Calu3 (cell line): ENCODE results near the gene CACNA2D2. TPM values are rescaled to one million over a fixed set of nuclear protein-coding genes. Genes with fewer than 3 reads are reported as not detected.

Experiments used
- BruUV-seq: library from RNA; stranded (reverse); fragments of 400-500 nt; replicated peaks from 2 replicates; lab custom pipeline; 2021; lab: Mats Ljungman, UMichigan
- CTCF ChIA-PET: fragments of 300-600 bp; sonication (Branson Sonifier 250); formaldehyde crosslinking; loops from one replicate; lab custom pipeline; 2022; ENCODE audit warnings: antibody characterized with exemption; lab: Charles Lee
- DNase-seq: peaks from one replicate; pipeline ENCODE4 v3.0.0; 2022
- H3K27ac Mint-ChIP-seq: one replicate; pipeline ENCODE4 v1.8.0; 2022; ENCODE audit warnings: mixed read lengths; ENCODE audit not compliant: unreplicated experiment
- H3K27me3 Mint-ChIP-seq: one replicate; pipeline ENCODE4 v1.8.0; 2022; ENCODE audit warnings: mixed read lengths; ENCODE audit not compliant: unreplicated experiment
- H3K36me3 Mint-ChIP-seq: one replicate; pipeline ENCODE4 v1.8.0; 2022; ENCODE audit warnings: mild to moderate bottlenecking, moderate library complexity, mixed read lengths; ENCODE audit not compliant: insufficient read depth, unreplicated experiment
- H3K4me1 Mint-ChIP-seq: one replicate; pipeline ENCODE4 v1.8.0; 2022; ENCODE audit warnings: mild to moderate bottlenecking, low read depth, mixed read lengths; ENCODE audit not compliant: unreplicated experiment
- H3K4me3 Mint-ChIP-seq: one replicate; pipeline ENCODE4 v1.8.0; 2022; ENCODE audit warnings: mild to moderate bottlenecking, low read depth, moderate library complexity, mixed read lengths; ENCODE audit not compliant: unreplicated experiment
- H3K9me3 Mint-ChIP-seq: one replicate; pipeline ENCODE4 v1.8.0; 2022; ENCODE audit warnings: low read depth, mixed read lengths; ENCODE audit not compliant: unreplicated experiment
- intact Hi-C: fragments of 100-400 bp; cut with micrococcal nuclease; formaldehyde crosslinking; loops from one replicate; pipeline ENCODE4 v1.10.0; 2022; ENCODE audit not compliant: unreplicated experiment
- total RNA-seq: library from RNA; stranded (reverse); gene quantifications from 2 replicates; pipeline ENCODE4 v1.2.3, GENCODE V29; 2022
- TF ChIP-seq, protein P1 (sequence below): fragments of 200-600 bp; IDR thresholded peaks from one replicate; pipeline ENCODE4 v1.8.0; 2022; ENCODE audit warnings: antibody characterized with exemption; ENCODE audit not compliant: unreplicated experiment

CACNA2D2 gene
- total RNA-seq, 1 experiment from 2014 or later = 0.12 TPM

DNA sequence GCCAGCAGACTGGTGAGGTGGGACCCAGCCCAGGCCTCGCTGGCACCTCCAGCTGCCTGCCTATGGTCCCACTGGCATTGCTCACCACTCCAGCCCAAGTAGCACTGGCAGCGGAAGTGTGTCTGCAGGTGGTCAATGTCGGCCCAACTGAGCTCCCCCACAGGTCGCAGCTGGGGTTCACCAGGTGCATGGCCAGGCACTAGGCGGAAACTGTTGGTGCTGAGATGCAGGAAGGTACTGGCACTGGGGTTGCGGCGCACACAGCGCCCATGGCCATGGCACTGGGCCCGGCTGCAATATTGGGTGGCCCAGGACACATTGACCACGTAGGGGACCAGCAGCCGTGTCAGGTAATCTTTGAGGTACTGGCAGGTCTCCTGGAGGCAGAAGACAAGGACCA is 185.3 kb downstream of the CACNA2D2 start:
- no TSS peak for BruUV-seq
- DNase-seq = no peak

GRCh38 chr3:50317300-50317699 is 186.1 kb downstream of the CACNA2D2 start:
- Mint-ChIP-seq H3K27ac (peak overlapping the region; percentile 89), H3K4me3 (peak overlapping the region; percentile 56), H3K27me3 (no peaks in the 10 kb centered on the region), H3K9me3 (no peaks in the 10 kb centered on the region), H3K36me3 (peaks cover 36% of the 10 kb centered on the region), H3K4me1 (peaks cover 28% of the 10 kb centered on the region)
- TSS peak; percentile 73 for BruUV-seq
- CTCF ChIA-PET = interaction anchor here (0.6 to 1.0 kb wide), 6 partner anchors 13 to 73 kb away, joined by 3 to 6 read pairs (median 4); partner anchors contain the start of genes HYAL1, HYAL3 and NAA80
- intact Hi-C loops = no loop called here
- TF ChIP-seq, protein P1, sequence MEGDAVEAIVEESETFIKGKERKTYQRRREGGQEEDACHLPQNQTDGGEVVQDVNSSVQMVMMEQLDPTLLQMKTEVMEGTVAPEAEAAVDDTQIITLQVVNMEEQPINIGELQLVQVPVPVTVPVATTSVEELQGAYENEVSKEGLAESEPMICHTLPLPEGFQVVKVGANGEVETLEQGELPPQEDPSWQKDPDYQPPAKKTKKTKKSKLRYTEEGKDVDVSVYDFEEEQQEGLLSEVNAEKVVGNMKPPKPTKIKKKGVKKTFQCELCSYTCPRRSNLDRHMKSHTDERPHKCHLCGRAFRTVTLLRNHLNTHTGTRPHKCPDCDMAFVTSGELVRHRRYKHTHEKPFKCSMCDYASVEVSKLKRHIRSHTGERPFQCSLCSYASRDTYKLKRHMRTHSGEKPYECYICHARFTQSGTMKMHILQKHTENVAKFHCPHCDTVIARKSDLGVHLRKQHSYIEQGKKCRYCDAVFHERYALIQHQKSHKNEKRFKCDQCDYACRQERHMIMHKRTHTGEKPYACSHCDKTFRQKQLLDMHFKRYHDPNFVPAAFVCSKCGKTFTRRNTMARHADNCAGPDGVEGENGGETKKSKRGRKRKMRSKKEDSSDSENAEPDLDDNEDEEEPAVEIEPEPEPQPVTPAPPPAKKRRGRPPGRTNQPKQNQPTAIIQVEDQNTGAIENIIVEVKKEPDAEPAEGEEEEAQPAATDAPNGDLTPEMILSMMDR = no peak
- peak; percentile 74 for DNase-seq

More for the DNA sequence above, 185.3 kb downstream of the CACNA2D2 start:
- no peak overlapping the region for H3K27ac Mint-ChIP-seq
- H3K9me3 Mint-ChIP-seq = no peaks in the 10 kb centered on the region
- CTCF ChIA-PET = no interaction called here
- H3K27me3 Mint-ChIP-seq = no peaks in the 10 kb centered on the region
- peaks cover 28% of the 10 kb centered on the region for H3K4me1 Mint-ChIP-seq
- no peak overlapping the region for H3K4me3 Mint-ChIP-seq
- intact Hi-C loops = no loop called here
- H3K36me3 Mint-ChIP-seq = peaks cover 36% of the 10 kb centered on the region
- TF ChIP-seq, protein P1 = no peak

DNA sequence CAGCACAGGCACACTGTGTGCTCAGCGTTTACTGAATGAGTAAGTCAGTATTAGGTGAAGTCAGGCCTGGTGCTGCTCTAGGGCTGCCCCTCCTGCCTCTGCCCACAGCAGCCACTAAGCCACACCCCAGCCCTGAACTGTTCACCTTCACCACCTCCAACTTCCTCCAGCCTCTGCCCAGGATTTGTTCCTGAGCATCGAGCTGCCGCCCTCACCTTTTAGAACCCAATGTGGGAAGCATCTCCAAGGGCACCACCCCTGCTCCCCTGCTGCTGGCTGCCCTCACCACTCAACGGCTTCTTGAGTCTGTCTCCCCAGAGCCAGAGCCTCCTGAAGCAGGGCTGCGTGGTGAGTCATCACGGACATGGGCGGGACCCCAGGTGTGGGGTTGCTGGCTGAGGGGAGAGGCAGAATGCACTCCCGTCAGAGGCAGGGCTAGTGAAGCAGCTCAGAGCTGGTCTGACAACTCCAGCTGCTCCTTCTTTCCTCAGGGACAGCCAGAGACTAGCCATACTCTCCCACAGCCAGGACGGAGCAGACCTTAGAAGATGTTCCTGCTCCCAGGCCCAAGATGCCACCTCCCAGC is 186.7 kb downstream of the CACNA2D2 start:
- no TSS peak for BruUV-seq
- TF ChIP-seq, protein P1 = no peak
- Mint-ChIP-seq H3K27me3 (no peaks in the 10 kb centered on the region), H3K27ac (peak overlapping the region; percentile 89), H3K4me1 (peaks cover 28% of the 10 kb centered on the region), H3K36me3 (peaks cover 36% of the 10 kb centered on the region), H3K9me3 (no peaks in the 10 kb centered on the region), H3K4me3 (peak overlapping the region; percentile 56)
- intact Hi-C loops = no loop called here
- CTCF ChIA-PET = interaction anchor here (0.6 to 1.0 kb wide), 7 partner anchors 12 to 73 kb away, joined by 3 to 6 read pairs (median 4); partner anchors contain the start of genes HYAL1, HYAL3 and NAA80
- peak; percentile 96 for DNase-seq

DNA sequence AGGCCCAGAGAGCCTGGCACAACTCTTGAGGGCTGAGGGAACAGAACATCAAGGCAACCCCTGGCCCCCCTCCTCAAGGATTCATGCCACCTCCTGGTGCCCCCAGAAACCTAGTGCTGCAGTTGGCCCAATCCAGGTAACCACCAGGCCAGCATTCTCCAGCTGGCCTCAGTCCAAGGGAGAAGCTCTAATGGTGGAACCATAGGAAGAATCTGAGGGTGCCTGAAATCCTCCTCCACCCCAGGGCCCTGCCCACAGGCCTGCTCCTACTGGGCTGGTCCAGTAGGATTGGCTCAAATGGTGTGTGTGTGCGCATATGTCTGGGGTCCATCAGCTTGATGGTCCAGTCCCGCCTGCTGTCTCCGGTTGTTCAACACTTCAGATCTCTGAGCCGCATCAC is 188.6 kb downstream of the CACNA2D2 start:
- DNase-seq = no peak
- H3K4me3 Mint-ChIP-seq = no peak overlapping the region
- BruUV-seq = no TSS peak
- H3K4me1 Mint-ChIP-seq = peaks cover 28% of the 10 kb centered on the region
- intact Hi-C loops = no loop called here
- no peaks in the 10 kb centered on the region for H3K27me3 Mint-ChIP-seq
- H3K27ac Mint-ChIP-seq = peak overlapping the region; percentile 79
- peaks cover 20% of the 10 kb centered on the region for H3K36me3 Mint-ChIP-seq
- CTCF ChIA-PET = no interaction called here
- TF ChIP-seq, protein P1 = no peak
- H3K9me3 Mint-ChIP-seq = no peaks in the 10 kb centered on the region
